EL (cell line): ENCODE results near the gene TRIM66.

ENCODE experiments used
- DNase-seq: peaks from one replicate; pipeline ENCODE4 v3.0.0-alpha.2; 2016

TRIM66 gene

DNA sequence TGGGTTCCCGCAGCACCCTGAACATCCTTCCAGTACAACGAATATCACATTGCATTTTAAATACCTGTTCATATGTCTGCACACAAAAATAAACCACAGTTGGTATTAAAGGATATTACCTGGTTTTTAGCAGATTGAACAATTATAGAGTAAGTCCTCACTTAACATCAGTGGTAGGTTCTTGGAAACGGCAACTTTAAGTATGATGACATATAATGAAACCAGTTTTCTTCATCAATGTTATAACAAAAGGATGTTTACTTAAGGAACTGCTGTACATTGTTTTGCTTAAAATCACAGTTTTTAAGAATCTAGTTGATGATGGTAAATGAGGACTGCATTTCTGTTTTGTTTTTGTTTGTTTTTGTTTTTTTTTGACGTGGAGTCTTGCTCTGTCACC is 28.0 kb downstream of the TRIM66 start:
- DNase-seq: no peak

DNA sequence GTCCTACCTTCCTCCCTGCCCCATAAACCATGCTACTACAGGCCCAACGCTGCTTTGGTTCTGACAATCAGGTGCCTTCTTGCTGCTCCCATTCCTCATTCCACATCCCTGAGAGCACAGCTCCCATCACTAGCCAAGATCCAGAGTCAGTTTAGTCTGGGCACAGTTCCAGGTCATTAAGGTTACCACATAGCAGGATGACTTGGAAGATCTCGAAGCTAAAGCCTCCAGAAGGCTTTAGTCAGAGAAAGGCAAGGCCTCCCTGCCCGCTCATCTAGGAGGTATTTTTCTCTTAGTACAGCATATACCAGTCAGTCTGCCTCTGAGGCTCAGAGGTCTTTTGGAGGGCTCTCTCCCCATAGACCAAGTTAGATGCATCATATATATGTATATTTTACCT is 30.3 kb downstream of the TRIM66 start:
- peak; percentile 96 for DNase-seq

DNA sequence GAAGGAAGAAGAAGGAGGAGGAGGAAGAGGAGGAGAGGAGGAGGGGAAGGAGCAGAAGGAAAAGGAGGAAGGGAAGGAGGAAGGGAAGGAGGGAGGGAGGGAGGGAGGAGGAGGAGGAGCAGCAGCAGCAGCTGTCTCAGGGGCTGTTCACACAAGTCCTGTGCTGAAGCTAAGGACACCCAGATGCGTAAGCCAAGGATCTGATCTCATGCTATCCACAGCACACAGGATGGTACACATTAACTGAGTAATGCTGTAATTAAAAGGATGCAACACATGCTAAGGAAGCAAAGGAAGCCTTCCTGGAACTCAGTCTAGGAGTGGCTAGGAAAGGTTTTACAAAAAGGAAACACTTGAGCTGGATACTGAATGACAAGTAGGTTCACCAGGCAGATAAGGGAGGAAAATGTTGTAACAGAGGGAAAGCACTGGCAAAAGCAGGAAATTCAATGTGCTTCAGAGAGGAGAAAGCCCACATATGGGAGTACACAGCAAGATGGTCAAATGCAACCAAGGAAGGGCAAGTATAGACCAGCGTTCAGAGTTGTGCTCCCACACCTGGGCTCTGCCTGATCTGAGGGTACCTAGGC is 32.0 kb downstream of the TRIM66 start:
- DNase-seq: no peak

- DNase-seq: peak; percentile 70
These were observed 33.1 kb downstream of the TRIM66 start for GRCh38 chr11:8649361-8649760.

GRCh38 chr11:8646873-8647272 is 35.6 kb downstream of the TRIM66 start:
- DNase-seq: no peak

- DNase-seq: no peak
These were observed 40.1 kb downstream of the TRIM66 start for GRCh38 chr11:8642196-8642841.

DNA sequence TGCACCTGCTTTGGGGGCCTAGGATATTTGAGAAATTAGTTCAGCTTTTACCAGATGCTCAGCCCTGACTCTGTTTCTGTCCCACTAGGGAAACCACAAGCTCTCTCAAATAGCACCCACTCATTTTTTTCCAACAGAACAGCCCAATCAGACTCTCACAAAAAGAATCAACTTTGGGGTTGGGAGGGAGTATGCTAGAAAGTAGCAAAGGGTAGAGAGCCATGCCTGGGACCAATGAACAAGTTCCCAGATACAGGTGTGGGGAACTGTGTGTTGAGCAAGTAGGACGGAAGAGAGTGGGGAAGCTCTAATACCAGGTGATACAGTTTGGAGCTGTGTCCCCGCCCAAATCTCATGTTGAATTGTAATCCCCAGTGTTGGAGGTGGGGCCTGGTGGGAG is 41.1 kb downstream of the TRIM66 start:
- DNase-seq: no peak

GRCh38 chr11:8640267-8640906 is 42.1 kb downstream of the TRIM66 start:
- no peak for DNase-seq

- no peak for DNase-seq
These were observed 42.8 kb downstream of the TRIM66 start for GRCh38 chr11:8639655-8640054.

- peak; percentile 50 for DNase-seq
These were observed 44.2 kb downstream of the TRIM66 start for GRCh38 chr11:8638300-8638699.

DNA sequence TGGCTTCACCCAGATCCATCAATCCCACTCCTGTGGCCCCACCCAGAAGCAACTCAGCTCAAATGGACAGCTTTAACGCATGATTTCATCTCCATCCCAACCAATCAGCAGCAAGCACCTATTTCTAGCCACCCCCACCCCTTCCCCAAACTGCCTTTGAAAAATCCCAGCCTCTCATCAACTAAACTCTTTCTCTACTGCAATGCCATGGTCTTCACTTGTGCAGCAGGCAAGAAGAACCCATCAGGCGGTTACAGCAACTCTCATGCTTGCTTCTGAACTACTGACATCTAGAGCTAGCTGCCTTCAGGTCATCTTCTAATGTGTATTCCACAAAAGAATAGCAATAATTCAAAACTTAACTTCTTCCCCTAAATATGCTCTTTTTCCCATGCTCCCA is 46.3 kb downstream of the TRIM66 start:
- no peak for DNase-seq

- DNase-seq: no peak
These were observed 48.0 kb downstream of the TRIM66 start for GRCh38 chr11:8634498-8634897.

- peak; percentile 80 for DNase-seq
These were observed 50.9 kb downstream of the TRIM66 start for GRCh38 chr11:8631395-8632118.

GRCh38 chr11:8624698-8625097 is 57.8 kb downstream of the TRIM66 start:
- DNase-seq: no peak

- DNase-seq: no peak
These were observed 61.3 kb downstream of the TRIM66 start for GRCh38 chr11:8621147-8621546.

- no peak for DNase-seq
These were observed 65.4 kb downstream of the TRIM66 start for GRCh38 chr11:8617063-8617462.

DNA sequence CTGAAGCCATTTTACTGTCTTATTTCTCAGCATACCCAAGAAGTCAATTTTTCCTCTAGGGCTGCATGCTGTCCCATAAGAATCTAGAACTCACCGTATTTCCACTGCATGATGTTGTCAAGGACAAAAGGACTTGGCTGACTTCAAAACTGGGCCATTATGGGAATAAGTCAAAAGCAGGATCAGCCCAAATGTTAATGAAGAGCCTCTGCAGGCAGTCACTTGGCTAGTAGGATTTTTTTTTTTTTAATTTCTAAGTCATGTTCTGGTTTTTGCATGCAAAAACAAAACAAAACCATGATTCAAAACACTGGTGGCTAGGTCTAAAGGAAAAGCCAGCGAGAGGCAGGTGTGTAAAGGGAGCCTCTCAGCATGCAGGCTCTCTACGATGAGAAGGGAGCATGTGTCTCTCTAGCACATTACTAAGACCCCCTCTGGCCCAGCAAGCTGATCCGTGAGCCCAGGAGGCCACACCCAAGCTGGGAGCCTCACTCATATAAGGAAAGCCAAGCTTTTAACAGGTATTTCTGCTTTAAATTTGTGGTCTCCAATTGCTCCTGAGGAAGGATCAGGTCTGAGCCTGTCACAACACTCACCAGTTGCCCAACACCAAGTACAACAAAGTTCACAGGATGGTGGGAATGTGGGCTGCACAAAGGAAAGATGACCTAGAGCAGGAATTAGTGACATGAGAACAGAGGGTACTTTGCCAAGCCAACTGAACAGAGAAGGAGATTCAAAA is 67.0 kb downstream of the TRIM66 start:
- DNase-seq: no peak

DNA sequence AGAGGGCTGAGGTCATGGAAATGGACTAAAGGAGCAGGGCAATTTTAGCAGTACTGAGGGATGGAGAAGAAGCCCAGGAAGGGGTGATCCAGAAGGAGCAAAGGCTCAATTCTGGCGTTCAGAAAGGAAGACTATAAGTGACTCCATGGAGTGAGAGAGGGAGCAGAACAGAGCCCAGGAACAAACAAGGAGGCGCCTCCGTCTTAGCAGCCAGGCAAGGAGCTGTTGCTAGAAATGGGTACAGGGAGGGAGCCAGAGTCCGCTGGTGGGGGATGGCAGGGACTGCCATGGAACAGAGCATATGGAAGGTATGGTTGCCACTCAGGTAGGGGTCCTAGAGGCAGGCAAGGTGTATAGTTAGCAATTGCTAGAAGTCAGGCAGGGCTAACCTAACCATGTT is 68.0 kb downstream of the TRIM66 start:
- DNase-seq: no peak

- DNase-seq: no peak
These were observed 69.4 kb downstream of the TRIM66 start for GRCh38 chr11:8613036-8613435.

DNA sequence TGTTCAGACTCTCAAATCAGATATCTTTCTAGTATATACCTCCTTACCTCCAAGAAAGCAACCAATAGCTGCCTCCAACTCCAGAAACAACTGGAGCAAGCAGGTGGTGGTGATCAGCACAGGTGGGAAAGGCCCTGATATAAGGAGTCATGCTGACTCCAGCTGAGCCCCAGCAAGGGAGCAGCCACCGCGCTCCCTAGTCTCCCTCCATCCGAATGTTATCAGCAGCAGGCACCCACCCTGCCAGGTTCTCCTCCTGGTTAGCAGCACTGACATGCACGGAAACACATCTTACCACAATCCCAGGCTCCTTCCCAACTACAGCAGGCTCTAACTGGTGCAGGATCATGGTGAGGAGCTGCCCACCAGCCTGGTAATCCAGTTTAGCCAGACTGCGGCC is 69.9 kb downstream of the TRIM66 start:
- DNase-seq: no peak

- DNase-seq: no peak
These were observed 71.8 kb downstream of the TRIM66 start for GRCh38 chr11:8610532-8611116.

- DNase-seq: peak; percentile 31
These were observed 73.8 kb downstream of the TRIM66 start for GRCh38 chr11:8608652-8609051.
